LoVo (cell line): Measurements from ENCODE around the gene RHAG.
"Not testable (repeated sequence)": the region's sequence is repeated elsewhere in the genome, so short reads cannot be mapped to it uniquely, and the experiment has no call there.

Source experiments
- DNase-seq: peaks from one replicate; pipeline ENCODE4 v3.0.0-alpha.2; 2016; ENCODE audit warnings: low spot score

Gene RHAG

DNA sequence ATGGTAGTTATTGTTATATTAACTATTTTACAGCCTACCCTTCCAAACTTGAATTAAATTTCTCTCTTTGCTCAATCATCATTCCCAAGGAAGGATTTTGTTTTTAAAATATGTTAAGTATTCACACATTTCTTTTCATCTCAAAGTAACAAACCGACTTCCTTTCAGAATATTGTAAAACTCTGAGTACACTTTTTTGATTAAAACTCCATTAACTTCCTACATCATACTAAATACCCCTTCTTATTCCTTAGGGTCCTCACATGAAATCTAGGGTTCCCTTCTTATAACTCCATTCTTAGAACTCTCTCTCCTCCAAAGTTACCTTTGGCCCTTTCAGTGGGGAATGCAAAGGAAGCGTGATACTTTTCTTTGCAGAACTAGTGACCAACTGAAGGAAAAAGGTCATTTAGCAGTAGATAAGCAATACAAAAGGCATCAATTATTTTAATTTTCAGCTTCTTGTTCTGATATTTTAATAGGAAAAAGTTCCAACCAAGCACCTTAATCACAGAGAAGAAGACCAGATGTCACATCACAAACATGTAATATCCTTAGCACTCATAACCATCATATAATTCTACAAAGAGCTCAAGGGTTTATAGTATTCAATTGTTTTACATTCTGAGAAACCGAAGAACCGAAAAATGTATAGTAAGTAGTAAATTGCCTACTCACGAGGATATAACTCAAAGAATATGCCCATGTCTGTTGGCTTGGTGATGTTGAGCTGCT, 494 bp downstream of the RHAG start:
- DNase-seq, result no peak

DNA sequence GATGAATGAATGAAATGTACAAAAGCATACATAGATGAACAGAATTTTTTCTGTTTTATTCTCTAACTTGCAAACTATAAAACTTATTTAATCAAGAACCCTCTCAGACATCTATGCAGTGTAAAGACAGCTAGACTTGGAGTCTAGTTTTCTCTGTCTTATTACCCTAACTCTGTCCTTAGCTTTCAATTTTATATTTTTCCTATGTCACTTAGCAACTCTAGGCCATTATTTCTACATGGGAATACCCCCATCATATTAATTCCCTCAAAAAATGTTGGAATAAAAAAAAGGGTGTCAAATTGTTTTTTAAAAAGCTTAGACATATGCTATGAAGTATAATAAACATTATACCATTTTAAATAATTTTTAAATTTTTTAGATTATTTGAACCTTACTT, 1.2 kb downstream of the RHAG start:
- no peak for DNase-seq

DNA sequence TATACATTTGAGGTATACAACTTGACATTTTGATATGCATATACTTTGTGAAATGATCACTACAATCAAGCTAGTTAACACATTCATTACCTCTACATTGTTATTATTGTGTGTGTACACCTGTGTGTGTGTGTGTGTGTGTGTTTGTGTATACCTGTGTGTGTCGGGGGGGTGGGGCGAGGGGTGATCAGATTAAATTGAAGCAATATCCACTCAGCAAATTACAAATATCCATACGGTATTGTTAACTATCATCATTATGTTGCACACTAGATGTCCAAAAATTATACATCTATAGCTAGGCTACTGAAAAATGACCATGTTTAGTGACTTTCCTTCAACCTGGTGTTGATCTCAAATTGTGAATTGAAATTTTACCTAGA, 1.8 kb downstream of the RHAG start:
- DNase-seq, result no peak

DNA sequence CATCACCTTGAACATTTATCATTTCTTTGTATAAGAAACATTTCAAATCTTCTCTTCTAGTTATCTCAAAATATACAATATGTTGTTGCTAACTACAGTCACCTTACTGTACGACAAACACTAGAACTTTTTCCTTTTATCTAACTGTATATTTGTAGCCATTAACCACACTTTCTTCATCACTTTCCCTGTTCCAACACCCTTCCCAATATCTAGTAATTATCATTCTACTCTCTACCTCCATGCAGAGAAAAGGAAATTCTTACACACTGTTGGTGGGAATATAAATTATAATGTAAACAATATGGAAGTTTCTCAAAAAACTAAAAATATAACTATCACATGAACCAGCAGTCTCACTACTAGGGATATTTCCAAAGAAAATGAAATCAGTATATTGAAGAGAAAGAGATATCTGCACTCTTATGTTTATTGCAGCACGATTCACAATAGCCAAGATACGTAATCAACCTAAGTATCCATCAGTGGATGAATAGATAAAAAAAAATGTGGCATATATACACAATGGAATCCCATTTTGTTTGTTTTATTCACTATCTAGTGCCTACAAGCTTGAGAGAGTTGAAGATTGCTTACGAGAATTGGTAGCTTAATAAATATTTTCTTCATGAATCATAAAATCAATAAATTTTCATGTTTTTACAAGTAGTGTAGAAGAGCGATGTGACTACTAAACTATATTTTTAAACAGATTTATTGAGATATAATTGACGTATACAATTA, 2.4 kb downstream of the RHAG start:
- no peak for DNase-seq

DNA sequence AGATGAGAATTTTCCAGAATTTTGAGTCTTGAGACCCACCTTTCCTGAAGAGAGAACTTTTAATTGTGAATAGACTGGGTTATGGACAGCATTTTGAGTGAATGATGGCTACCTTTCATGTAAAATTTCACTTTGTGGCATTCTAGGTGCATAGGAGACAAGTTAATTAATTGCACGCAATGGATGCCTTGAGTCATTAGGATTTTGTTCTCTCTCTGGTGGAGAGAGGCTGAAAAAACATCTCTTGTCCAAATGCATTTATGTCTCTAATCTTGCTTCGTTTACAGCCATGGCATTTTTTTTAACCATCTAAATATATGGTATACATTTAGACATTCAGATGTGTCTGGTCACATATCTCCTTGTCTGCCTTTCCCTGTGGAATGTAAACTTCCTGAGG, 3.1 kb downstream of the RHAG start:
- no peak for DNase-seq

DNA sequence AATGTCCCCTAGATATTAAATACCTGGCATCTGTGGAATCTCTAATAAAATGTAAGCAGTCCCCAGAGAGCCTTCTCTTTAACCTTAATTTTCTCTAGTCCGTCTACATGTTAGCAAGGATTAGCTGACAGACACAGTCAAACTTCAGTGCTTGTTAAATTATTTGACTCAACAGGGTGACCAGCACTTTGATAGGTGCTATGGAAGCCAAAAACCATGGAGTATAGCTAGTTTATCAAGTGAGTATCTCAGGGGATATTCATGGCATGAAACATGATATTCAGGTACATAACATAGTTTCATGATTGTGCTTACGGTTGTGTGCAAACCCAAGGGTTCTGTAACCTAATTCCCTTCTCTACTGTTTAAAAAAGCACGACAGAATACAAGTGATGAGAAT, 3.9 kb downstream of the RHAG start:
- no peak for DNase-seq

DNA sequence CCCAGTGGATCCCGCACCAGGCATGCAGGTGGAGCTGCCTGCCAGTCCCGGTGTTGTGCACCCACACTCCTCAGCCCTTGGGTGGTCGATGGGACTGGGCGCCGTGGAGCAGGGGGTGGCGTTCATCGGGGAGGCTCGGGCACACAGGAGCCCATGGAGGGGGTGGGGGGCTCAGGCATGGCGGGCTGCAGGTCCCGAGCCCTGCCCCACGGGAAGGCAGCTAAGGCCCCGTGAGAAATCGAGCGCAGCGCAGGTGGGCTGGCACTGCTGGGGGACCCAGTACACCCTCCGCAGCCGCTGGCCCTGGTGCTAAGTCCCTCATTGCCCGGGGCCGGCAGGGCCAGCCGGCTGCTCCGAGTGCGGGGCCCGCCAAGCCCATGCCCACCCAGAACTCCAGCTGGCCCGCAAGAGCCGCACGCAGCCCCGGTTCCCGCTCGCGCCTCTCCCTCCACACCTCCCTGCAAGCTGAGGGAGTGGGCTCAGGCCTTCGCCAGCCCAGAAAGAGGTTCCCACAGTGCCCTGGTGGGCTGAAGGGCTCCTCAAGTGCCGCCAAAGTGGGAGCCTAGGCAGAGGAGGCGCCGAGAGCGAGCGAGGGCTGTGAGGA, 7.1 kb downstream of the RHAG start:
- not testable (repeated sequence) for DNase-seq

DNA sequence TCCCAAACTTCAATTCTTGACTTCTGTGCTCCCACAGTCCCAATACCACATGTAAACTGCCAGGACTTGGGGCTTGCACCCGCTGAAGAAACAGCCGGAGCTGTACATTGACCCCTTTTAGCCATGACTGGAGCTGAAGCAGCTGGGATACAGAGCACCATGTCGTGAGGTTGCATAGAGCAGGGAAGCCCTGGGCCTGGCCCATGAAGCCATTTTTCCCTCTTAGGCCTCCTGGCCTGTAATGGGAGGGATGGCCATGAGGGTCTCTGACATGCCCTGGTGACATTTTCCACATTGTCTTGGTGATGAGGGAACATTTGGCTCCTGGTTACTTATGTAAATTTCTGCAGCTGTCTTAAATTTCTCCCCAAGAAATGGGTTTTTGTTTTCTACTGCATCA, 9.8 kb downstream of the RHAG start:
- no peak for DNase-seq

DNA sequence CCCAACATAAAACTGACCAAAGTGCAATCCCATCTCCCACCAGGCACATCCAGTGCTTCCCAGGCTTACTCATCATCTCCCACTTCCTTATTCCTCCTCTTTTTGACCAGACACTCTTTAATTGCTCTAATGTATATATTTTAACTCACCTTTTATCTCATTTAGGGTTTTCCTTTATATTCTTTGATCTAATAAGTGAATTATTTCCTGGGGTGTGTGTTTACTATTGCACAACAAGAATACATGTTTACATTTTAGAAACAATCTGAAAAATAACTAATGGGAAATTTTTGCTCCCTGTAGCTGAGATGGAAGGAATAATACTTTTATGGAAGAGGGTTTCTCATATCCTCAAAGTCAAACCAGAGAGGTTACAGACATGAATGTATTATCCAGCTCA, 18.4 kb downstream of the RHAG start:
- DNase-seq, result no peak

DNA sequence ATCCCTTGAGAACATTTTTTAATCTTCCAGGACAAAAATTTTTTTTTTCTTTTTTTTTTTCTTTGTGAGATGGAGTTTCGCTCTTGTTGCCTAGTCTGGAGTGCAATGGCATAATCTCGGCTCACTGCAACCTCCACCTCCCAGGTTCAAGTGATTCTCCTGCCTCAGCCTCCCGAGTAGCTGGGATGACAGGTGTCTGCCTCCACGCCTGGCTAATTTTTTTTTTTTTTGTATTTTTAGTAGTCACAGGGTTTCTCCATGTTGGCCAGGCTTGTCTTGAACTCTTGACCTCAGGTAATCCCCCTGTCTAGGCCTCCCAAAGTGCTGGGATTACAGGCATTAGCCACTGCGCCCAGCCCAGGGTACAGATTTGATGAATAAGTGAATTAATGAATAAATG, 22.5 kb downstream of the RHAG start:
- DNase-seq, result not testable (repeated sequence)

DNA sequence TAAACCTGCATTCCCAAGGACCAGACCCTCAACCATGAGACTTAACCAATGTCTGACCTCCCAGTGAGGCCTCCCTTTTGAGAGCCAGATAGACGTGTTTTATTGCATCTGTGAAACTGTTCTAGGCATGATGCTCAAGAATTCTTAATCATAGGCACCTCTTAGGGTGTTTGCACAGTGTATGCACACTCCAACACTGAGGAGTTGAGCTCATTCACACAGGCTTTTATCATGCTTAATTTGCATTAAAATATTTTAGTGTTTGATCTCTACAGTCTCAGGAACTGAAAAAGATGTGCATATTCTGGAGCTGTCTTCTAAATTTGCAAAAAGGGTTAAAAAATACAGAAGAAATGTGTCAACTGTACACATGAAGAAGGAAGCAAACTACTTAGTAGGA, 27.4 kb downstream of the RHAG start:
- no peak for DNase-seq

DNA sequence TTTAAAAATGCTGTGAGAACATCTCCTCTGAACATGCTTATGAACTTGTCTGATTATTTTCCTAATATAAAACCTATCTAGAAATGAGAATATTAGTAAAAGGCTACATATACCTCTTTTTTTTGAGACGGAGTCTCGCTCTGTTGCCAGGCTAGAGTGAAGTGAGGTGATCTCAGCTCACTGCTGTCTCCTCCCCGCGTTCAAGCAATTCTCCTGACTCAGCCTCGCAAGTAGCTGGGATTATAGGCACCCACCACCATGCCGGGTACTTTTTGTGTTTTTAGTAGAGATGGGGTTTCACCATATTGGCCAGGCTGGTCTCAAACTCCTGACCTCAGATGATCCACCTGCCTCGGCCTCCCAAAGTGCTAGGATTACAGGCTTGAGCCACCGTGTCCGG, 28.4 kb downstream of the RHAG start:
- DNase-seq, result not testable (repeated sequence)

DNA sequence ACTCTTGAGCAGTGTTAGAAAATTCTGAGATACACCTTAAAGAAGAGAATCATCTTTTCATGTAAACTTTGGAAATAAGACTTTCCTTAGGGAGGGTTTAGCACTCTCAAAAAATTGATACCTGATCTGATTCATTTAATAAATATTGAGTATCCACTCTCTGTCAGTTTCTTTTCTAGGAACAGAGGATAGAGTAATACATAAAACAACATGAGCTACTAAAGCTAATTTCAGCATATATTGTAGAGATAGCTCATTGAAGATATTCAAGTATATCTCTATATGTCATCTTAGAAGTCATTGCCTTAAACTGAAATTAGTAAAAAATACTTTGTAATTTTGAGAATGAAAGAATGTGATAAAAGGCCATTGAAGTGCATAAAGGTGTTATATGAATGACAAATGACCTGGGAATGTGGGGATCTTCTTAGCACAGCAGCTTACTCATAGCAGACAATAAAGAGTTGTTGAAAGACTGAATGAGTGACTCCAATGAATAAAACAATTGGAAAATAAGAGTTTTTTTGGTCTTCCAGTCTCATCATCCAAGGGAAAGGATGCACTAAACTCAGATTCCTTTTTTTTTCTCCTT, 29.2 kb downstream of the RHAG start:
- no peak for DNase-seq

DNA sequence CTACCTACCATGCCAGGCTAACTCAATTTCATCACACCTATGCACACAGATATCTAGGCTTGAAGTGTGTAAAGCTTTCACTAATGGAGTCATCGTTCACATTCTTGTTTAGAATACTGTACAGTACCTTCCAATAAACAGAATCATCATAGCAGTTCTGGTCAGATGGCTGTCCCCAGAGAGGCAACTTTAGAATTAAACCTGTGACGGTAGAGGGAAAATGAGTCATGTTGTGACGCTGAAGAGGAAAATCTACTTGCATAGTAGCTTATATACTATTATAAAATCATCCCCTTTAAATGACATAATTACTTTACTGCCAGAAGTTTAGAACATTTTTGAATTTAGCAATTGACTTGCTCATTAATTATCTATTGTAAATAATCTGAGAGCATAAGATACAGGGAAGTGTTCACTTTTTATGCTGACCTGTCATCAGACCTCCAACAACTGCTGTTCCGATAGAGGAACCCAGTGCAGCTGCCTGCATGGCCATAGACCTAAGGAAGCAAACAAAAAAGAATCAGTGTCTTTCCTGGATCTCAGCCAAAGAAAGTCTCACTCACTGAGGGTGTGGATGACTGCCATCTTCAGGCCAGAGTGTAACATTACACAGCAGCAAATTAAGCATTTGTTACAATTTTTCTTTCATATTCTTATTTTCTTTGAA, 29.8 kb downstream of the RHAG start:
- DNase-seq, result peak; percentile 81

DNA sequence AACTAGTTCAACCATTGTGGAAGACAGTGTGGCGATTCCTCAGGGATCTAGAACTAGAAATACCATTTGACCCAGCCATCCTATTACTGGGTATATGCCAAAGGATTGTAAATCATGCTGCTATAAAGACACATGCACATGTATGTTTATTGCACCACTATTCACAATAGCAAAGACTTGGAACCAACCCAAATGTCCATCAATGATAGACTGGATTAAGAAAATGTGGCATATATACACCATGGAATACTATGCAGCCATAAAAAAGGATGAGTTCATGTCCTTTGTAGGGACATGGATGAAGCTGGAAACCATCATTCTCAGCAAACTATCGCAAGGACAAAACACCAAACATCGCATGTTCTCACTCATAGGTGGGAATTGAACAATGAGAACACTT, 32.6 kb downstream of the RHAG start:
- not testable (repeated sequence) for DNase-seq

DNA sequence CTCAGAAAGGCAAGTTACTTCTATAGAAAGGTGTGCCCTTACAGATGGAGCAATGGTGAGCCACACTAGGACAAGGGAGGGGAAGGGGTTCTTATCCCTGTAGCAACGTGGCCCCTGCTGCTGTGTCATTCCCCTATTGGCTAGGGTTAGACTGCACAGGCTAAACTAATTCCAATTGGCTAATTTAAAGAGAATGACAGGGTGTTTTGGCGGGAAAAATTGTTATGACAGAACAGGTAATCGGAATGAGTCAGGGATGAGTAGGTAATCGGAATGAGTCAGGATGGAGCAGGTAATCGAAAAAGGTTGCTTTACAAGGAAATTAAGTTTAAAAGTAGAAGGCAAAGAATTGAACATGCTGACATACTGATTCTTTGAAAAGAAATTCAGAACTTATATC, 49.4 kb downstream of the RHAG start:
- DNase-seq, result not testable (repeated sequence)

DNA sequence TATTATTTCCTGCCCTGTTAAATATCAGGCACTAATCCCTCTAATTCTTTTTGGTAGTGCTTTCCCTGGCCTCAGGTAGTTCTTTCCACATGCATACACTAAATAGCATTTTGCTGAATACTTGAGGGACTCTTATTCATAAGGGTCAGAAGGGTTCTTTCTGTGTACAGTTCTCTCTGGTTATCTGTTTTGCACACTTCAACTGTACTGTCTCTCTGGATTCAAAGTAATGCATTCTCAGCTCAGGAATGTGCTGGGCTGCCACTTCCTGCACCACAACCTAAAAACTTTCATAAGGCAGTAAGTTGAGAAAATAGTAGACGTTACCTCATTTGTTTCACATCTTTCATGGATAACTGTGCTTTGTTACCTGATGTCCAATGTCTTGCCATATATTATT, 54.1 kb downstream of the RHAG start:
- DNase-seq, result no peak

DNA sequence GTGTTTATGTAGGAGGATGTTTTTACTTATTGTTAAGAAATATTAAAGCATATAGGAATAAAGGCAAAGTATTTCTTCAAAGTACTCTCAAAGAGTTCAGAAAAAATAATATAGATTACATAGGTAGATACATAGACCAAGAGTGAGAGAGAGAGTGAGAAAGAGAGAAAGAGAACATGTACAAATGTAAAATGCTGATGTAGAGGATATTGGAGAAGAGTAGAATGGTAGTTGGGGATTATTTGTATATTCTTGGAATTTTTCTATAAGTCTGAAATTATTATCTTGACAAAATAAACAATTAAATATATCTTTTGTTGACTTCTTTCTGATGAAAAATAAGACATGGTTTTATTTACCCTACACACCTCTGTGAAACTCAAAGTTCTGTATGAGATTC, 57.0 kb downstream of the RHAG start:
- DNase-seq, result no peak

DNA sequence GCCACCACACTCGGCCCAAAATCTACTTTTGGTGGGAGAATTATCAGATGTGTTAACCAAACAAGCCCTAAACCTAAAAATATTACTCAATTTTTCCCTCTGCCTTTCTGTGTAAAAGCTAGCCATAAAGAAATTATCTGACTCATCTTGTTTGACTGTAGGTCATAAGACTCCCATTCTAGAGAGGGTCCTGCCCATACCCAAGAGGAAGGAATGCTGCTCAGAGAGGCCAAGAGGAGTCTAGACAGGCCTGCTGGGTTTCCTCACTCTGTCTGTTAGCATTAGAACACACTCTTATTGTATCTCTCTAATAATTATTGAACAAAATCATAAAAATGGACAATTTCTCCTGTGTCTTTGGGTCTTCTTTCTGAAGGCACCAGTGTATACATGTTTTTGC, 60.0 kb downstream of the RHAG start:
- DNase-seq, result no peak

DNA sequence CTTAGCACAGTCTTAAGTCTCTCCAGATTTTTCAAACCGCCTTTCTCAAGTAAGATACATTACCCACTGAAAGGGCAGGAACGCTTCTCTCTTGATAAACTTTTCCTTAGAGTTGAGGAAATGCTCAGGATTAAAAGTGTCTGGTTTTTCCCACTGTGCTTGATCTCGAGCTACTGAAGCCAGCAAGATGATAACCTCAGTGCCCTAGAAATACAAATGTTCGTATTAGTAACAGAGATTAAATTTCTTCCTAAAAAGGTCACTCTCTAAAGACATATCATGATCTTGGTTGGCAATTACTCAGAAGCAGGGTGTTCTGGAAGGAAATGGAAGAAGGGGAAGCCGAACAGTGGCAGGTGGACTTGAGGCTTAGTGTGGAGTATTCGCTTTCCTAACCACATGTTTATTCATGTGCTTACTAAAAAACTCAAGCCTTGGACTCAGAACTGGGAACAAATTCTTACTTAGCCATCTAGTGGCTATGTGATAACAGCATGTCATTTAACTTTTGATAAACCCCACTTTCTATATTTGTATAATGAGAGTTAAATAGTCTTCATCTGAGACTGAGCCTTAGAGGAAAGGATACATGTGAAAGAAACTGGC, 66.1 kb downstream of the RHAG start:
- no peak for DNase-seq

DNA sequence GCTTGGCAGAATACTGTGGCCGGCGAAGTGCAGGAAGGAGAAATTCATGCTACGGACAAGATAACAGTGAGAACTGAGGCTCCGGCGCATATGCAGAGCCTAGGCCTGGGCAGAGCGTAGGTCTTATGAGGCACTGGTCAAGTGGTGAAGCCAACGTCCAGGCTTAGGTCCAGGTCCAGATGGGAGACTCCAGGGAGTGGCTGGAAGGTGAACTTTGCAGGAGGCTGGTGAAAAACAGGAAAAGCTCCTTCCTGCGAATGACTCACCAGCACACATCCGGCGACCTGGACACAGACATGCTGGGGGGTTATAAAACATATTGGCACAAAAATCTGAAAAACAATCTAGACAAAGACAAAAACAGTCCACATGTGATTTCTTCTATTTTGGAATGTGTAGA, 70.8 kb downstream of the RHAG start:
- no peak for DNase-seq

DNA sequence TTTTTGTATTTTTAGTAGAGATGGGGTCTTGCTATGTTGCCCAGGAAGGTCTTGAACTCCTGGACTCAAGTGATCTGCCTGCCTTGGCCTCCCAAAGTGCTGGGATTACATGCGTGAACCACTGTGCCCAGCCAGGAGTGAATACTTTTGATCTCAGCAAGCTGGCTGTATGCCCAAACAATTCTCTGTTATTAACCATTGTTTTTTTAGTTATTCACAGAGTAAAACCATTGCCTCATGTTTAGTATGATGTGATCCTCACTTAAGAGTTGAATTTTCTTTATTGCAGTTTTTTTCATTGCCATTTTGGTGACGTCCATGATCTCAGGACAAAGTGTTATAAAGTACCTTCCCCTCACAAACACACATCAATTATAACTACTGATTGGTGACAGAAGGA, 71.4 kb downstream of the RHAG start:
- no peak for DNase-seq
